Stimulated activated effector memory CD8-positive, alpha-beta T cell treated with anti-CD3 and anti-CD28 coated beads, Interleukin-12 subunit alpha, Interleukin-12 subunit beta, amount 100 ng/mL, for 72 hours (primary cell): ENCODE data around the gene DENND1A.
"Not testable (repeated sequence)": the region's sequence is repeated elsewhere in the genome, so short reads cannot be mapped to it uniquely, and the experiment has no call there.

Experiments
- ATAC-seq: fragments of 150-1000 bp; cut with Tn5 transposase; 2 replicates; pipeline ENCODE4 v1.10.0; 2021
- DNase-seq, 2 donors: peaks; one replicate each; pipeline ENCODE4 v3.0.0; 2021 to 2022; ENCODE audit warnings: low spot score in 2 of 2
- H3K27ac Mint-ChIP-seq: one replicate; pipeline ENCODE4 v1.8.0; 2022; ENCODE audit warnings: mild to moderate bottlenecking, mixed read lengths
- H3K36me3 Mint-ChIP-seq: one replicate; pipeline ENCODE4 v1.8.0; 2022; ENCODE audit warnings: mild to moderate bottlenecking, mixed read lengths
- H3K4me1 Mint-ChIP-seq: one replicate; pipeline ENCODE4 v1.8.0; 2022; ENCODE audit warnings: mixed read lengths
- H3K4me3 Mint-ChIP-seq: one replicate; pipeline ENCODE4 v1.8.0; 2022; ENCODE audit warnings: mild to moderate bottlenecking, mixed read lengths
- H3K9me3 Mint-ChIP-seq: one replicate; pipeline ENCODE4 v1.8.0; 2022; ENCODE audit warnings: mixed read lengths

Gene DENND1A

DNA sequence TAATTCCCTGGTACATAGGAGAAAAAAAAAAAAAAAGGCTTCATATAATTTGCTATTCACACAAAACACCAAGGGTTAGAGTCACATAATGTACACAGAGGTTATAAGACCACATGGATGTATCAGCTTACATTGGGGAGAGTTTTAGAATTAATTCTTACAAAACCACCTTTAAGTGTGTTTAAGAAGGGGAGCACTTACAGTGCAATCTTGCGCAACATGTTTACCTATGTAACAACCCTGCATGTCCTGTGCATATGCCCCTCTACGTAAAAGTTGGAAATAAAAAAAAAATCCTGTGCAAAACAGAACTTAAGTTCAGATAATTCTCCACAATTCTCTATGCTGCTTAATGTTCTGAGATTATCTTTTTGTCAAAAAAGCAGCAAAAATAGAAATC lies 190.0 kb downstream of the DENND1A start:
- Mint-ChIP-seq H3K9me3 (no peaks in the 10 kb centered on the region), H3K36me3 (no peaks in the 10 kb centered on the region), H3K4me3 (no peak overlapping the region), H3K4me1 (no peaks in the 10 kb centered on the region), H3K27ac (no peak overlapping the region)
- ATAC-seq, result no peak
- DNase-seq, result no peak

DNA sequence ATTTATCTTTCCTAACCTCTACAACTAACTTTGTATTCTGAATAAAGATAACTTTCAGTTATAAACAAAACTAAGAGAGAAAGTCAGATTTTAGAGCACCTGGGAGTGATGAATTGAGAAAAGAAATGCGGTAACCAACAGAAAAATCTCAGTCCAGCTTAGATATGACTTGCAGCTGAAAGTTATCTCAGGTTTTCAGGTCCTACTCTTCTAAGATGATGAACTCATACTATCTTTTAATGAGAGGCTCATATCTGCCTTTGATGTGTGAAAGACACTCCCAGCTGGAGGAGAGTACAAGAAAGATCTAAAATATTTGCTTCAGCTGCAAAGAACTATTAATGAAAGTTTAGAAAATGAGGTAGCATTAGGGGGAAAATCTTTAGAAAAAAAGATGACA lies 190.5 kb downstream of the DENND1A start:
- no peaks in the 10 kb centered on the region for H3K9me3 Mint-ChIP-seq
- no peaks in the 10 kb centered on the region for H3K4me1 Mint-ChIP-seq
- DNase-seq (no peak), ATAC-seq (no peak)
- H3K36me3 Mint-ChIP-seq, result no peaks in the 10 kb centered on the region
- no peak overlapping the region for H3K27ac Mint-ChIP-seq
- no peak overlapping the region for H3K4me3 Mint-ChIP-seq

DNA sequence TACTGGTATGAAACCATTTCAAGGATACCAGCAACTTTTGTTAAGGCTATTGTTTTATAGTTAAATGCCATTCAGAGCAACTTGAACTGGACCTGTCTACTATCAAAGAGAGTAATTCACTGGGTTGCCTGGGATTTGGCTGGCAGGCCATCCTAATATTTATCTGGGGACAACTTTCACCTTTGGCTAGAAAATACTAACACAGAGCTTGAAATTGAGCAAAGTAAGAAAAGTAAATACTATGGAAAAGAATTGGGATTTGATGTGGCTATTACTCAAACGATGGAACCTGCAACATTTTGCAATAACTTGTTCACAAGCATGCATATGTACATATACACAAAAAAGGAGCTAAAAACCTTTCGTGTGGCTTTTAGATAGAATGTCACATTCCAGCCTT lies 191.3 kb downstream of the DENND1A start:
- H3K9me3 Mint-ChIP-seq, result no peaks in the 10 kb centered on the region
- no peaks in the 10 kb centered on the region for H3K4me1 Mint-ChIP-seq
- ATAC-seq, result no peak
- no peak for DNase-seq
- no peaks in the 10 kb centered on the region for H3K36me3 Mint-ChIP-seq
- H3K4me3 Mint-ChIP-seq, result no peak overlapping the region
- H3K27ac Mint-ChIP-seq, result no peak overlapping the region

DNA sequence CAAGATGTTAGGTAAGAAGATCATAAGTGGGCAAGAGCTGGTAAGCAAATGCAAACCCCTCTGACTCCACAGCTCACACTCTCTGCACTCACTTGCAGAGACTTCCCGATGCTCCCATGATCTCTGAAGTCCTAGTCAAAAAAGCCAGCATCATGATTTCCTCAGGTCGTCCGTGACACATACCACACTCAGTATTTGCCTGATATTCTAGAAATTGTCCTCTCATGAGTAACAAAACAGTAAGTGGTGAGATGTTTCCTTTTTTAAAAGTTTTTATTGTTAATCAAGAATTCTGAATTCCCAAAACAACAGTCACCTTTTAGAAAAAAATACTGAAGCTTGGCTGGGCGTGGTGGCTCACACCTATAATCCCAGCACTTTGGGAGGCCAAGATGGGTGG lies 194.6 kb downstream of the DENND1A start:
- no peaks in the 10 kb centered on the region for H3K4me1 Mint-ChIP-seq

DNA sequence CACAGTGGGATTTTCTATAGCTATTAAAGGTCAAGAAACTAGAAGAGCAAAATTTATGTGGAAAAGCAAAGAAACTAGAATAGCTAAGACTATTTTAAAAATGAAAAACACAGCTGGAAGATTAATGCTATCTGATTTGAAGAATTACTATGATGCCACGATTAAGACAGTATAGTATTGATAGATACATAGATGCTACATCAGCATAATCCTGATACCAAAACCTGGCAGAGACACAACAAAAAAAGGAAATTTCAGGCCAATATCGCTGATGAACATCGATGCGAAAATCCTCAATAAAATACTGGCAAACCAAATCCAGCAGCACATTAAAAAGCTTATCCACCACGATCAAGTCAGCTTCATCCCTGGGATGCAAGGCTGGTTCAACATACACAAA lies 201.4 kb downstream of the DENND1A start:
- H3K4me3 Mint-ChIP-seq, ATAC-seq, H3K4me1 Mint-ChIP-seq, H3K9me3 Mint-ChIP-seq, H3K27ac Mint-ChIP-seq, H3K36me3 Mint-ChIP-seq, DNase-seq: not testable (repeated sequence)

More for the DNA sequence above, 194.6 kb downstream of the DENND1A start:
- Mint-ChIP-seq H3K27ac (no peak overlapping the region), H3K36me3 (no peaks in the 10 kb centered on the region), H3K9me3 (no peaks in the 10 kb centered on the region), H3K4me3 (no peak overlapping the region)
- DNase-seq (no peak), ATAC-seq (no peak)

DNA sequence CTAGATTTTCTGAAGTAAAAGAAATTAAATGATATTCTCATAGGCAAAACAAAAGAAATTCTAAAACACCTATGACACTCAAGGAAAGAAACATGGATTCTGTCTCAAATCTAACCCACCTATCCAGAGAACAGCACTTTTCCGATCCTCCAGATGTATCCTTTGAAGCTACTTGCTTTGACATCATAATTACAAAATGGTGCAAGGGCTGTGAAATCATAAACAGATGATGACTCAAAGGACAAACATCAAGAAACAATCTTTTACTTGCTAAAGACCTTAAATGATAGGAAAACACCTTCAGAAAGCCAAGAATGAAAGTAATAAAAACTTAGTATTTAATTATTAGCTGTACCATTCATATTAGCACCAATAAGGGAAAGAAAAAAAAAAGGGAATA lies 202.6 kb downstream of the DENND1A start:
- ATAC-seq, result no peak
- Mint-ChIP-seq H3K4me1 (no peaks in the 10 kb centered on the region), H3K4me3 (no peak overlapping the region), H3K36me3 (no peaks in the 10 kb centered on the region), H3K27ac (no peak overlapping the region), H3K9me3 (peaks cover 2% of the 10 kb centered on the region)
- DNase-seq, result no peak

DNA sequence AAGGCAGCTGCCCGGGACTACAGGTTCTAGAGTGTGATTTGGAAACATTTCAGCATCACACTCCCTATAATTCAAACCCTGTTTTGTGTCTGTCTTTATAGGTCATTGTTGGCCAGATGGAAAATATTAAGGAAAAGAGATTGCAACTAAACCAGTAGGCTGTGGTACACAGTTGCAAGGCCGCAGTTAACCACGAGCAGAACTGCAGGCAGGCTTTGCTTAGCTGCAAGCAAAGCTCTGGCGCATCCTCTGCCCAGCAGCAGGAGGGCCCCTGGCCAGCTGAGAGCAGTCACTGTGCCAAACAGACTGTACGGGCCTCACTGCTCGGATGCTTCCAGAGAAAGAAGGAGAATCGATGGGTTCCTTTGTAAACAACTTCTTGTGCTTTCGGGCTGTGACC lies 204.5 kb downstream of the DENND1A start:
- Mint-ChIP-seq H3K27ac (no peak overlapping the region), H3K36me3 (no peaks in the 10 kb centered on the region), H3K4me1 (no peaks in the 10 kb centered on the region), H3K9me3 (peaks cover 5% of the 10 kb centered on the region), H3K4me3 (no peak overlapping the region)
- no peak for DNase-seq
- ATAC-seq, result no peak

DNA sequence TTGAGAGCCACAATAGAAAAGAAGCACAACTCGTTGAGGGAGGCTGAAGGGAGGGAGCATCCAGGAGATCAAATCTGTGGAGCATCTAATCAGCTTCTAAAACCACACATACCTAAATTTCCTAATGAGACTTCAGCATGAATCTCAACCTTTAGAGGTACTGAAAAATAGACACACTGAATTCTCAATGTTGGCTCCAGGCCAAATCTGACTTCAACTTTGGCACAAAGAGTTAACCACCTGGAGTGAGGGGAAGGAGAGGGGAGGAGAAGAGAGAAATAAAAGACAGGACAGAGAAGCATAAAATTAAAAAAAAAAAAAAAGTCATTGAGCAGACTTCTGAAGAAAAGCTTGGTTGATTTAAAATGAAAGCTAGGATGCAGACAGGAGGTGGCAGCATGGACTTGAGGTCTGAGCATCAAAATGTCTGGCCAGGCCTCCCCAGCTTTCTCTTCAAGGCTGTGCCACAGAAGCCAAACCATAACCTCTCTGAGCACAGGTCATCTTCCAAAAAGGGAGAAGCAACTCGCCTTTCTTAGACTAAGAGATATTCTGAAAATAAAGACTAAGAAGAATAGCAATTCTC lies 205.6 kb downstream of the DENND1A start:
- Mint-ChIP-seq H3K36me3 (no peaks in the 10 kb centered on the region), H3K27ac (no peak overlapping the region), H3K9me3 (peaks cover 5% of the 10 kb centered on the region), H3K4me3 (no peak overlapping the region), H3K4me1 (no peaks in the 10 kb centered on the region)
- ATAC-seq (no peak), DNase-seq (no peak)

DNA sequence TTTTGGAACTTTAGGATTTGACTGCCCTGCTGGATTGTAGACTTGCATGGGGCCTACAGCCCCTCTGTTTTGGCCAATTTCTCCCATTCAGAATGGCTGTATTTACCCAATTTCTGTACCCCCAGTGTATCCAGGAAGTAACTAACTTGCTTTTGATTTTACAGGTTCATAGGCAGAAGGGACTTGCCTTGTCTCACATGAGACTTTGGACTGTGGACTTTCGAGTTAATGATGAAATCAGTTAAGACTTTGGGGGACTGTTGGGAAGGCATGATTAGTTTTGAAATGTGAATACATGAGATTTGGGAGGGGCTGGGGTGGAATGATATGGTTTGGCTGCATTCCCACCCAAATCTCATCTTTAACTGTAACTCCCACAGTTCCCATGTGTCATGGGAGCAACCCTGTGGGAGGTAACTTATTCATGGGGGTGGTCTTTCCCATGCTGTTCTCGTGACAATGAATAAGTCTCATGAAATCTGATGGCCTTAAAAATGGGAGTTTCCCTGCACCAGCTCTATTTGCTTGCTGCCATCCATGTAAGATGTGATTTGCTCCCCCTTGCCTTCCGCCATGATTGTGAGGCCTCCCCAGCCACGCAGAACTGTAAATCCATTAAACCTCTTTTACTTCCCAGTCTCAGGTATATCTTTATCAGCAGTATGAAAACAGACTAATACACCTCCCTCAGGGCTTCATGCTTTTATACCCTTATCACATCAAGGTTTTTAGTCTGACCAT lies 206.6 kb downstream of the DENND1A start:
- Mint-ChIP-seq H3K36me3 (no peaks in the 10 kb centered on the region), H3K27ac (no peak overlapping the region), H3K4me1 (no peaks in the 10 kb centered on the region), H3K4me3 (no peak overlapping the region), H3K9me3 (peaks cover 5% of the 10 kb centered on the region)
- ATAC-seq (no peak), DNase-seq (no peak)

DNA sequence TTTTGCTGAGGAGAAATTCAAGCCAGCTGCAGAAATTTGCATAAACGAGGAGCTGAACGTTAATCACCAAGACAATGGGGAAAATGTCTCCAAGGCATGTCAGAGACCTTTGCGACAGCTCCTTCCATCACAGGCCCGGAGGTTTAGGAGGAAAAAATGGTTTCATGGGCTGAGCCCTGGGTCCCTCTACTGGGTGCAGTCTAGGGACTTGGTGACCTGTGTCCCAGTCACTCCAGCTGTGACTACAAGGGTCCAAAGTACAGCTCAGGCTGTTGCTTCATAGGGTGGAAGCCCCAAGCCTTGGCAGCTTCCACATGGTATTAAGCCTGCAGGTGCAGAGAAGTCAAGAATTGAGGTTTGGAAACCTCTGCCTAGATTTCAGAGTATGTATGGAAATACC lies 207.5 kb downstream of the DENND1A start:
- H3K4me3 Mint-ChIP-seq, result no peak overlapping the region
- DNase-seq (no peak), ATAC-seq (no peak)
- H3K9me3 Mint-ChIP-seq, result peaks cover 5% of the 10 kb centered on the region
- H3K36me3 Mint-ChIP-seq, result no peaks in the 10 kb centered on the region
- H3K27ac Mint-ChIP-seq, result no peak overlapping the region
- H3K4me1 Mint-ChIP-seq, result no peaks in the 10 kb centered on the region

DNA sequence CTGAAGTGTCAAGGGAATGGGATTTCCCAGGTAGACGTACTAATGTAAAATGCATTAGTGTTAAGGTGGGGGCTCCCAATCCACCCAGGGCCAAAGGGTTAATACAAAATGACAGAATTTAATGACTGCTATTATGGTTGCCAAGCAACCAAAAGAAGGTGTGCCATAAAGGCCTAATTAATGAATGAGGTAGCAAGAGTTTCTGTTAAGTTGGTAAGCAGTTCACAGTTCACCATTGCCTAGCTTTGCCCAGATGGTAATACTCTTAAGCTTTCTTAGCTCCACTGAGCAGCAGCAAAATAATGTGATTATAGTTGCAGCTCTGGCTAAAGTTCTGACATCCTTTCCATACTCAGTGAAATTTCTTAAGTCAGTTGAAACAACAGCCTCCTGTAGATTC lies 211.7 kb downstream of the DENND1A start:
- no peaks in the 10 kb centered on the region for H3K4me1 Mint-ChIP-seq
- DNase-seq (no peak), ATAC-seq (no peak)
- H3K4me3 Mint-ChIP-seq, result no peak overlapping the region
- peaks cover 2% of the 10 kb centered on the region for H3K9me3 Mint-ChIP-seq
- H3K27ac Mint-ChIP-seq, result no peak overlapping the region
- no peaks in the 10 kb centered on the region for H3K36me3 Mint-ChIP-seq

DNA sequence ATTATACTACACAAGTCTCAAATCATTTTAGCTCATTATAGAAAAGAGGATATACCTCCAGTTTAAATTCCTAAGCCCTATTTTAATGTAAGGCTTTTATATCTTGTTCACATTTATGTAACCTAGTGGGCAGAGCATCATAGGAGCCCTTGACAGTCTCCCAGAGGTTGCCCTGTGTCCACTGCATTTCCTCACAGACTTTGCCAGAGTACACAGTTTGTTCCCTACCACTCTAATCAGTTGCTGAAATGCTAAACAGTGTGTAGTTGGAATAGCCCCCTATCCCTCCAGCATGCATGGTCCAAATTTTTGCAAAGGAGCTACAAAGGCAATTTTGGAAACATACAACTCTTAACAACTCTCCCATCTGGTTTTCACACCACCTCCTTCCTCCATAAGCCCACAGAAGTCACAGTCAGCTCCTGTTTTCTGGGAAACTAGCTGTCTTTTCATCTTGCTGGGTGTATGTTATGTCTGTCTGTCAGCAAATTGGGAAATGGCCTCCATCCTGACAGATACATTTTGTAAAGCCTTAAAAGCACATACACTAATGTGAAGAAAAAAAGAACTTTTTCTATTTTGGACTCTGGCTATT lies 212.2 kb downstream of the DENND1A start:
- Mint-ChIP-seq H3K4me3 (no peak overlapping the region), H3K27ac (no peak overlapping the region), H3K4me1 (no peaks in the 10 kb centered on the region), H3K9me3 (peaks cover 2% of the 10 kb centered on the region), H3K36me3 (no peaks in the 10 kb centered on the region)
- DNase-seq (no peak), ATAC-seq (no peak)

DNA sequence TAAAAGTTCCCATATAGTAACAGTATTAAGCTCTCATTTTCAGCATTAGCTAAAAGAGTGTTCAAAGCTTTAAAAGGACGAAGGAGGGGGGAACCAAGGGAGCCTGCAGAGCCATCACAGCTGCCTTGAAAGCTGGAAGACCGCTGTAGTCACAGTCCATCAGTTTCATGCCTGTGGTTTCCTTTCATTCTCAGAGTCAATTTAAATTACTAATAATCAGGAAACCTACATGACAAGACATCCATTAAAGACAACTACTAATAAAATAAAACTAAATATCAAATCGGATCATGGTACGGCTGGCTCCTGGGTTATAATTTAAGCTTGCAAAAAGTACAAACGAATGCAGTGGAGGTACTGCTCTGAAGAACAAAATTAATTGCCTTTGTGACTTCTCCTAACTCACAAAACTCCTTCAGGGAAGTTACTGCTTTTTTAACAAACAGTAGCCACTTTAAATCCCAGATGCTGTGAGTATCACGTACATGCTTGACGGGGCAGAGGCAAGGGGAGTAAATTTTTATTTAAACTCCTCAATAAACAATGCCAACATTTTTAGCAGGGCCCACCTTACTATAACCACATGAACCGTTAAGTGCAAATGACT lies 213.5 kb downstream of the DENND1A start:
- no peak overlapping the region for H3K4me3 Mint-ChIP-seq
- ATAC-seq (no peak), DNase-seq (no peak)
- no peak overlapping the region for H3K27ac Mint-ChIP-seq
- no peaks in the 10 kb centered on the region for H3K36me3 Mint-ChIP-seq
- no peaks in the 10 kb centered on the region for H3K9me3 Mint-ChIP-seq
- no peaks in the 10 kb centered on the region for H3K4me1 Mint-ChIP-seq

DNA sequence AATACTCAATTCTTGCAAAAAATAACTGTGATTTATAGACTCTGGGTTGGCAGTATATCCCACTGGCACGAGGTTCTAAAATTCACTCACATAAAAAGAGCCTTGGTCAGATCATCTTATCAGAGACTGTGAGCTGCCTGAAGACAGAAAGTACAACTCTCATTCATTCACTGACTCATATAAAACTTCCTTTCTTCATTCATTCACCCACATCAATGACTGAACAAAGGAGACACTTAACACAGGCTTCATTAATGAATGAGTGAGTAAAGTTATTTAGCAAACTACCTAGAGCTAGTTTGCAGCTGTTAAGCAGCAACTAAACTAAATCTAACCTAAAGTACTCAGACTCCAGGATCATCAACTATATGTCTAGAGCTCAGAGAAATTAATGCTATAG lies 214.7 kb downstream of the DENND1A start:
- Mint-ChIP-seq H3K9me3 (no peaks in the 10 kb centered on the region), H3K36me3 (no peaks in the 10 kb centered on the region), H3K4me3 (no peak overlapping the region), H3K27ac (no peak overlapping the region), H3K4me1 (no peaks in the 10 kb centered on the region)
- ATAC-seq (no peak), DNase-seq (no peak)

DNA sequence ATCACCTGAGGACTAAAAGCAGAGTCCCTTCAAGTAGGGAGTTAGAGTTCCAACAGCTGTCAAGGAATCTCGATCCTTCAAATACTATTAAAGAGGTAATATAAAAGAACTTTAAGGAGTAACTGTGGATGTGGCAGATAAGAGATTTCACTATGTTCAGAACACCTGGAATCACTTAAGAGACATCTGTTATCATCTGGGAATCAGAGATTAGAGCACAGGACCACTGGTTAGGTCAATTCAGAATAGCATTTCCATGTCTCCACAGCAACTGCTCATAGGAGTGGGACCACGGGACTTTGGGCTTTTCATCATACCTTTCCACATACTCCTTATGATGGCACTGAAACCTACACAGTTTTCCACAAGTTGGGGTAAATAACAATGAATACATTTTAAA lies 216.6 kb downstream of the DENND1A start:
- Mint-ChIP-seq H3K9me3 (no peaks in the 10 kb centered on the region), H3K27ac (no peak overlapping the region), H3K4me3 (no peak overlapping the region), H3K36me3 (no peaks in the 10 kb centered on the region), H3K4me1 (no peaks in the 10 kb centered on the region)
- no peak for ATAC-seq
- DNase-seq, result no peak

DNA sequence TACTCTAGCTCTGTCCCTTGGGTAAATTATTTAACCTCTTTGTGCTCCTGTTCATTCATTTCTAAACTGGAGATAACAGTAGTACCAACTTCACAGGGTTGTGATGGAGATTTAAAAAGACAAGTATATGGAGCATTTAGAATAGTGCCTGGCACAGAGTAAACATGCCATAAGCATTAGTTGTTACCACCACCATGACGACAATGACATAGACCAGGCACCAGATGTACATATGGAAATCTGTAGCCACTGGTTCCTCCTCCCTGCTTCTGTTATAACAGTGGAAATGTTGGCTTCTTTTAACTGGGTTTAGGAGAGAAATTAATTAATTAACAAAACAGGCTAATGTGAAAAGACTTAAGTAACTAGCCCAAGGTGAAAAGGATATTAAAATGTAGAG lies 217.5 kb downstream of the DENND1A start:
- Mint-ChIP-seq H3K27ac (no peak overlapping the region), H3K4me1 (no peaks in the 10 kb centered on the region), H3K4me3 (no peak overlapping the region), H3K9me3 (no peaks in the 10 kb centered on the region), H3K36me3 (no peaks in the 10 kb centered on the region)
- no peak for ATAC-seq
- DNase-seq, result no peak
